Activated CD8-positive, alpha-beta T cell treated with anti-CD3 and anti-CD28 coated beads for 36 hours (primary cell): ENCODE data around the gene MLF2. TPM values are rescaled to one million over a fixed set of nuclear protein-coding genes. Genes with fewer than 3 reads are reported as not detected.

ENCODE experiments used
- ATAC-seq: fragments of 200-7000 bp; cut with Tn5 transposase; one replicate; pipeline ENCODE4 v1.10.0; 2021; ENCODE audit warnings: mild to moderate bottlenecking, moderate library complexity
- CTCF ChIA-PET: fragments of 350-600 bp; sonication (Branson Sonifier 250); formaldehyde crosslinking; loops from one replicate; lab custom pipeline; 2021; ENCODE audit warnings: antibody characterized with exemption; lab: Charles Lee
- POLR2A ChIA-PET: fragments of 350-600 bp; sonication (Branson Sonifier 250); formaldehyde crosslinking; loops from one replicate; lab custom pipeline; 2021; ENCODE audit warnings: antibody characterized with exemption; lab: Charles Lee
- DNase-seq: peaks from one replicate; pipeline ENCODE4 v3.0.0-alpha.2; 2020
- H3K27ac Mint-ChIP-seq: one replicate; pipeline ENCODE4 v1.8.0; 2021; ENCODE audit warnings: mild to moderate bottlenecking, mixed read lengths
- H3K27me3 Mint-ChIP-seq: one replicate; pipeline ENCODE4 v1.8.0; 2021; ENCODE audit warnings: mixed read lengths
- H3K36me3 Mint-ChIP-seq: one replicate; pipeline ENCODE4 v1.8.0; 2021; ENCODE audit warnings: low read depth, mixed read lengths
- H3K4me1 Mint-ChIP-seq: one replicate; pipeline ENCODE4 v1.8.0; 2021; ENCODE audit warnings: low read depth, mixed read lengths
- H3K4me3 Mint-ChIP-seq: one replicate; pipeline ENCODE4 v1.8.0; 2021; ENCODE audit warnings: mild to moderate bottlenecking, moderate library complexity, mixed read lengths
- H3K9me3 Mint-ChIP-seq: one replicate; pipeline ENCODE4 v1.8.0; 2021; ENCODE audit warnings: mixed read lengths
- intact Hi-C: fragments of 100-400 bp; cut with micrococcal nuclease; formaldehyde crosslinking; loops from one replicate; pipeline ENCODE4 v1.10.0; 2022
- total RNA-seq, 2 experiments: library from RNA; stranded (reverse); gene quantifications; one replicate each; pipeline ENCODE4 v1.2.3, GENCODE V29; 2021
- TF ChIP-seq, protein P1 (sequence below): fragments of 200-600 bp; IDR thresholded peaks from one replicate; pipeline ENCODE4 v1.8.0; 2022; ENCODE audit warnings: antibody characterized with exemption, mild to moderate bottlenecking

Gene MLF2
- total RNA-seq, 2 experiments from 2014 or later, result 149 to 151 TPM

- Mint-ChIP-seq H3K9me3 (no peaks in the 10 kb centered on the region), H3K4me1 (peaks cover 13% of the 10 kb centered on the region), H3K27ac (no peak overlapping the region), H3K4me3 (no peak overlapping the region), H3K36me3 (no peaks in the 10 kb centered on the region), H3K27me3 (peaks cover 39% of the 10 kb centered on the region)
- TF ChIP-seq, protein P1, sequence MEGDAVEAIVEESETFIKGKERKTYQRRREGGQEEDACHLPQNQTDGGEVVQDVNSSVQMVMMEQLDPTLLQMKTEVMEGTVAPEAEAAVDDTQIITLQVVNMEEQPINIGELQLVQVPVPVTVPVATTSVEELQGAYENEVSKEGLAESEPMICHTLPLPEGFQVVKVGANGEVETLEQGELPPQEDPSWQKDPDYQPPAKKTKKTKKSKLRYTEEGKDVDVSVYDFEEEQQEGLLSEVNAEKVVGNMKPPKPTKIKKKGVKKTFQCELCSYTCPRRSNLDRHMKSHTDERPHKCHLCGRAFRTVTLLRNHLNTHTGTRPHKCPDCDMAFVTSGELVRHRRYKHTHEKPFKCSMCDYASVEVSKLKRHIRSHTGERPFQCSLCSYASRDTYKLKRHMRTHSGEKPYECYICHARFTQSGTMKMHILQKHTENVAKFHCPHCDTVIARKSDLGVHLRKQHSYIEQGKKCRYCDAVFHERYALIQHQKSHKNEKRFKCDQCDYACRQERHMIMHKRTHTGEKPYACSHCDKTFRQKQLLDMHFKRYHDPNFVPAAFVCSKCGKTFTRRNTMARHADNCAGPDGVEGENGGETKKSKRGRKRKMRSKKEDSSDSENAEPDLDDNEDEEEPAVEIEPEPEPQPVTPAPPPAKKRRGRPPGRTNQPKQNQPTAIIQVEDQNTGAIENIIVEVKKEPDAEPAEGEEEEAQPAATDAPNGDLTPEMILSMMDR, result no peak
- no peak for DNase-seq
- CTCF ChIA-PET, result interaction anchor here (0.9 to 2.8 kb wide), 5 partner anchors 9 to 78 kb away, joined by 3 to 13 read pairs (median 3); partner anchors contain the start of genes COPS7A and ZNF384
- POLR2A ChIA-PET, result interaction anchor here (0.7 kb wide), 2 partner anchors 14 to 208 kb away, joined by 3 read pairs; no protein-coding TSS in a partner anchor
- ATAC-seq, result no peak
- intact Hi-C loops, result no loop called here
These were observed 54.4 kb downstream of the MLF2 start for GRCh38 chr12:6698352-6699046.

Other genes with a start within 250 kb of the MLF2 start
- 1,000 to 10,000 TPM; 9,109 to 9,234 TPM for gene GAPDH, start 218.6 kb downstream of the MLF2 start, total RNA-seq
- gene IFFO1, start 197.1 kb downstream of the MLF2 start, total RNA-seq, result 1 to 10 TPM; 7.8 to 8.5 TPM
- 10 to 100 TPM; 87.9 to 89.4 TPM for gene NOP2, start 184.8 kb downstream of the MLF2 start, total RNA-seq
- 100 to 1,000 TPM; 273 to 277 TPM for gene CHD4, start 145.8 kb downstream of the MLF2 start, total RNA-seq
- 1 to 10 TPM; 6.6 to 8.1 TPM for gene LPAR5, start 117.2 kb downstream of the MLF2 start, total RNA-seq
- gene ACRBP, start 105.7 kb downstream of the MLF2 start, total RNA-seq, result 1 to 10 TPM; 1.3 to 2.0 TPM
- 10 to 100 TPM; 16.6 to 16.7 TPM for gene ING4, start 90.0 kb downstream of the MLF2 start, total RNA-seq
- gene ZNF384, start 63.8 kb downstream of the MLF2 start, total RNA-seq, result 10 to 100 TPM; 55.2 to 56.7 TPM
- gene PIANP, start 52.3 kb downstream of the MLF2 start, total RNA-seq, result not detected
- gene COPS7A, start 29.1 kb downstream of the MLF2 start, total RNA-seq, result 10 to 100 TPM; 35.9 to 38.8 TPM
- 10 to 100 TPM; 78.6 TPM for gene PTMS, start 13.2 kb upstream of the MLF2 start, total RNA-seq
- gene LAG3, start 19.4 kb upstream of the MLF2 start, total RNA-seq, result 100 to 1,000 TPM; 264 to 268 TPM
- gene CD4, start 36.4 kb upstream of the MLF2 start, total RNA-seq, result 10 to 100 TPM; 11.1 to 14.1 TPM
- gene GPR162, start 68.7 kb upstream of the MLF2 start, total RNA-seq, result 1 to 10 TPM; 2.0 to 2.1 TPM
- gene P3H3, start 75.3 kb upstream of the MLF2 start, total RNA-seq, result 1 to 10 TPM; 2.1 to 2.3 TPM
- 1 to 10 TPM in 1 of 2 experiments, under 1 TPM in 1; 0.50 to 1.1 TPM for gene GNB3, start 87.8 kb upstream of the MLF2 start, total RNA-seq
- gene CDCA3, start 98.1 kb upstream of the MLF2 start, total RNA-seq, result 10 to 100 TPM; 74.6 to 83.8 TPM
- 100 to 1,000 TPM; 109 to 112 TPM for gene USP5, start 99.0 kb upstream of the MLF2 start, total RNA-seq
- 1,000 to 10,000 TPM; 1,714 to 1,776 TPM for gene TPI1, start 114.4 kb upstream of the MLF2 start, total RNA-seq
- gene SPSB2, start 120.2 kb upstream of the MLF2 start, total RNA-seq, result 1 to 10 TPM; 2.2 to 2.6 TPM
- gene LRRC23, start 151.7 kb upstream of the MLF2 start, total RNA-seq, result 1 to 10 TPM; 4.6 to 5.3 TPM
- 100 to 1,000 TPM; 315 to 330 TPM for gene ENO2, start 161.4 kb upstream of the MLF2 start, total RNA-seq
- gene ATN1, start 174.8 kb upstream of the MLF2 start, total RNA-seq, result 10 to 100 TPM; 26.4 to 28.5 TPM
- not detected for gene RNU7-1, start 190.7 kb upstream of the MLF2 start, total RNA-seq
- gene C12orf57, start 190.9 kb upstream of the MLF2 start, total RNA-seq, result 100 to 1,000 TPM; 226 to 244 TPM
- 100 to 1,000 TPM; 485 to 489 TPM for gene PTPN6, start 198.2 kb upstream of the MLF2 start, total RNA-seq
- gene PHB2, start 217.5 kb upstream of the MLF2 start, total RNA-seq, result 100 to 1,000 TPM; 419 to 428 TPM
- gene EMG1, start 217.8 kb upstream of the MLF2 start, total RNA-seq, result 10 to 100 TPM; 88.6 to 97.8 TPM